Measurements from ENCODE around the gene CD47. TPM values are rescaled to one million over a fixed set of nuclear protein-coding genes. Genes with fewer than 3 reads are reported as not detected.
A peak's percentile ranks its signal among the peaks of the same experiment; 100 is the strongest.

The CD47 gene
- polyA plus RNA-seq, 1 of the 3 experiments (the other 2 are of a cell fraction) = 19.6 TPM

DNA sequence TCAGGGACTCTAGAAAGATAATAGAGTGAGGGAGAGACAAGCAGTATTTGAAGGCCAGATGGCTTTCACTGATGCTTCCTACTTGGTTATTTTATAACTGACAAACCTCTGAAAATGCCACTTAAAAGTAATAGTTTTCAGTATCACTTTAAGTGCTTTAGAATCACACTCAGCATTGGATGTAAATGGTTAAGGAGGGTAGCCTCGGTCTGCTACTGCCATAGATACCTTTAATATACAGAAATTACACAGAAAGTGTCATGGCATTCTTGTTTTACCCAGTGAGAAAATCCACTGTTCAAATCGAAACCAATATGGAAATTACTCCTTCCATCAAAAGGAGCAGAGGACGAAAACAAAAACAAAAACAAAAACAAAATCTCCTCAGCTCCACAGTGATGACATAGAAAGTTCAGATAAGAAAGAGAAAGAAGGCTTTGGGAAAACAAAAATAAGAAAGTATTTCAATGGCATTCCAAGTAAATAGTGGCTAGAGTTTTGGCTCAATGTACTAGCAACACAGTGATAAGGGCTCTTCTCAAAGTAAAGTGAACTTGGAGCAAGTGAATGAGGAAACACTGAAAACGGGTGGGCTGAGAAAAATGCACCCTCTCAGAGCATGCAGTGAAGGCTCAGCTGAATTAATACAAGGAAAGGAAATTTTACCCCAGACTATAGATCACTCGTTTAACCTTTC lies 43.2 kb upstream of the CD47 start (continued):
- TF ChIP-seq, protein P1, sequence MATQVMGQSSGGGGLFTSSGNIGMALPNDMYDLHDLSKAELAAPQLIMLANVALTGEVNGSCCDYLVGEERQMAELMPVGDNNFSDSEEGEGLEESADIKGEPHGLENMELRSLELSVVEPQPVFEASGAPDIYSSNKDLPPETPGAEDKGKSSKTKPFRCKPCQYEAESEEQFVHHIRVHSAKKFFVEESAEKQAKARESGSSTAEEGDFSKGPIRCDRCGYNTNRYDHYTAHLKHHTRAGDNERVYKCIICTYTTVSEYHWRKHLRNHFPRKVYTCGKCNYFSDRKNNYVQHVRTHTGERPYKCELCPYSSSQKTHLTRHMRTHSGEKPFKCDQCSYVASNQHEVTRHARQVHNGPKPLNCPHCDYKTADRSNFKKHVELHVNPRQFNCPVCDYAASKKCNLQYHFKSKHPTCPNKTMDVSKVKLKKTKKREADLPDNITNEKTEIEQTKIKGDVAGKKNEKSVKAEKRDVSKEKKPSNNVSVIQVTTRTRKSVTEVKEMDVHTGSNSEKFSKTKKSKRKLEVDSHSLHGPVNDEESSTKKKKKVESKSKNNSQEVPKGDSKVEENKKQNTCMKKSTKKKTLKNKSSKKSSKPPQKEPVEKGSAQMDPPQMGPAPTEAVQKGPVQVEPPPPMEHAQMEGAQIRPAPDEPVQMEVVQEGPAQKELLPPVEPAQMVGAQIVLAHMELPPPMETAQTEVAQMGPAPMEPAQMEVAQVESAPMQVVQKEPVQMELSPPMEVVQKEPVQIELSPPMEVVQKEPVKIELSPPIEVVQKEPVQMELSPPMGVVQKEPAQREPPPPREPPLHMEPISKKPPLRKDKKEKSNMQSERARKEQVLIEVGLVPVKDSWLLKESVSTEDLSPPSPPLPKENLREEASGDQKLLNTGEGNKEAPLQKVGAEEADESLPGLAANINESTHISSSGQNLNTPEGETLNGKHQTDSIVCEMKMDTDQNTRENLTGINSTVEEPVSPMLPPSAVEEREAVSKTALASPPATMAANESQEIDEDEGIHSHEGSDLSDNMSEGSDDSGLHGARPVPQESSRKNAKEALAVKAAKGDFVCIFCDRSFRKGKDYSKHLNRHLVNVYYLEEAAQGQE (IDR thresholded peaks at IDR 0.05; ENCODE audit: low read depth, low read length) = no peak
- TF ChIP-seq RAD21 (IDR thresholded peaks at IDR 0.05; ENCODE audit: low read length) = no peak

DNA sequence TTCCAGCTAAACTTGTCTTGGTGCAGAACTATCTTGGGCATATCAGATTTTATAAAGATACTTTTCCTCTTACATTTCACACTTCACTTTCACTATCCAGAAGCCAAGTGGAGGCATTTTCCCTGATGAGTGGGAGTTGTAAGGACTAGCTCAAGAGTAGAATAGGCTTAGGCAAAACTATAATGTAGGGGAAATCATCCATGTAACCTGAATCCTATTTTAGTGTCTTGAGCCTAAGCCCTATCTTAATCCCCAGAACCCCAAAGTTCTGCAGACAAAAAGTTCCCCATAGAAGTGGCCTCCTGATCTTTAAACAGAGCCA lies 42.2 kb upstream of the CD47 start:
- Histone ChIP-seq H4K20me1 (ENCODE audit: insufficient read depth) (no peaks in the 10 kb centered on the region), H3F3A (replicated peaks; ENCODE audit: insufficient read depth) (peaks cover 11% of the 10 kb centered on the region), H3K79me2 (ENCODE audit: insufficient read depth) (no peaks in the 10 kb centered on the region), H3K9me2 (no peaks in the 10 kb centered on the region), H2AFZ (ENCODE audit: low read depth) (no peak overlapping the region), H3K36me3 (replicated peaks in 1 of 2; ENCODE audit: control insufficient read depth in 1 of 2, insufficient read depth in 2 of 2, low read length in 1 of 2) (no peaks in the 10 kb centered on the region), H3K9ac (no peak overlapping the region), H3K9me3 (no peaks in the 10 kb centered on the region), H3K4me1 (ENCODE audit: control insufficient read depth in 1 of 2, insufficient read depth in 2 of 2, low read depth in 1 of 2, low read length in 1 of 2) (peaks cover 4 to 27% of the 10 kb centered on the region in 2 experiments; a peak in 3 of 4 replicates), H3K4me2 (no peak overlapping the region), H3K27ac (ENCODE audit: low read depth in 2 of 2, low read length in 1 of 2) (peak overlapping the region in 1 of 2 experiments; percentile 83; a peak in 1 of 4 replicates), H3K4me3 (ENCODE audit: low read depth in 2 of 2, low read length in 1 of 2) (no peak overlapping the region), H3K27me3 (ENCODE audit: insufficient read depth) (no peaks in the 10 kb centered on the region)
- DNase-seq = no peak
- ChIA-PET POLR2A (no interaction called here), CTCF (interaction anchor here (1.0 kb wide), 1 partner anchor 9 kb away, joined by 3 read pairs; no protein-coding TSS in a partner anchor)
- TF ChIP-seq TEAD4 (IDR thresholded peaks at IDR 0.05; ENCODE audit: borderline replicate concordance, insufficient read depth) = no peak
- TF ChIP-seq SIN3A (IDR thresholded peaks at IDR 0.05; ENCODE audit: borderline replicate concordance, low read depth, low read length) = no peak
- TF ChIP-seq, protein P2, sequence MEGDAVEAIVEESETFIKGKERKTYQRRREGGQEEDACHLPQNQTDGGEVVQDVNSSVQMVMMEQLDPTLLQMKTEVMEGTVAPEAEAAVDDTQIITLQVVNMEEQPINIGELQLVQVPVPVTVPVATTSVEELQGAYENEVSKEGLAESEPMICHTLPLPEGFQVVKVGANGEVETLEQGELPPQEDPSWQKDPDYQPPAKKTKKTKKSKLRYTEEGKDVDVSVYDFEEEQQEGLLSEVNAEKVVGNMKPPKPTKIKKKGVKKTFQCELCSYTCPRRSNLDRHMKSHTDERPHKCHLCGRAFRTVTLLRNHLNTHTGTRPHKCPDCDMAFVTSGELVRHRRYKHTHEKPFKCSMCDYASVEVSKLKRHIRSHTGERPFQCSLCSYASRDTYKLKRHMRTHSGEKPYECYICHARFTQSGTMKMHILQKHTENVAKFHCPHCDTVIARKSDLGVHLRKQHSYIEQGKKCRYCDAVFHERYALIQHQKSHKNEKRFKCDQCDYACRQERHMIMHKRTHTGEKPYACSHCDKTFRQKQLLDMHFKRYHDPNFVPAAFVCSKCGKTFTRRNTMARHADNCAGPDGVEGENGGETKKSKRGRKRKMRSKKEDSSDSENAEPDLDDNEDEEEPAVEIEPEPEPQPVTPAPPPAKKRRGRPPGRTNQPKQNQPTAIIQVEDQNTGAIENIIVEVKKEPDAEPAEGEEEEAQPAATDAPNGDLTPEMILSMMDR (IDR thresholded peaks at IDR 0.05) = no peak
- no peak for TF ChIP-seq FOXM1 (IDR thresholded peaks at IDR 0.05; ENCODE audit: low read depth)
- TF ChIP-seq, protein P3, sequence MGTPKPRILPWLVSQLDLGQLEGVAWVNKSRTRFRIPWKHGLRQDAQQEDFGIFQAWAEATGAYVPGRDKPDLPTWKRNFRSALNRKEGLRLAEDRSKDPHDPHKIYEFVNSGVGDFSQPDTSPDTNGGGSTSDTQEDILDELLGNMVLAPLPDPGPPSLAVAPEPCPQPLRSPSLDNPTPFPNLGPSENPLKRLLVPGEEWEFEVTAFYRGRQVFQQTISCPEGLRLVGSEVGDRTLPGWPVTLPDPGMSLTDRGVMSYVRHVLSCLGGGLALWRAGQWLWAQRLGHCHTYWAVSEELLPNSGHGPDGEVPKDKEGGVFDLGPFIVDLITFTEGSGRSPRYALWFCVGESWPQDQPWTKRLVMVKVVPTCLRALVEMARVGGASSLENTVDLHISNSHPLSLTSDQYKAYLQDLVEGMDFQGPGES (IDR thresholded peaks at IDR 0.05; ENCODE audit: low read depth, low read length) = no peak
- no peak for TF ChIP-seq RXRA (IDR thresholded peaks at IDR 0.05; ENCODE audit: borderline replicate concordance, low read depth)
- TF ChIP-seq CHD2 (IDR thresholded peaks at IDR 0.05; ENCODE audit: low read length, partially characterized antibody) = no peak
- TF ChIP-seq GATA2 (CRISPR knock-in tag; IDR thresholded peaks at IDR 0.05) = no peak
- TF ChIP-seq FOXJ3 (CRISPR knock-in tag; IDR thresholded peaks at IDR 0.05) = no peak
- no peak for TF ChIP-seq EP300 (IDR thresholded peaks at IDR 0.05; ENCODE audit: borderline replicate concordance in 1 of 2, low read depth in 1 of 2, low read length in 1 of 2)
- TF ChIP-seq, protein P4, sequence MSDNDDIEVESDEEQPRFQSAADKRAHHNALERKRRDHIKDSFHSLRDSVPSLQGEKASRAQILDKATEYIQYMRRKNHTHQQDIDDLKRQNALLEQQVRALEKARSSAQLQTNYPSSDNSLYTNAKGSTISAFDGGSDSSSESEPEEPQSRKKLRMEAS (IDR thresholded peaks at IDR 0.05; ENCODE audit: low read depth) = no peak
- no peak for TF ChIP-seq JUND (IDR thresholded peaks at IDR 0.05)
- no peak for TF ChIP-seq EZH2phosphoT487 (IDR thresholded peaks at IDR 0.05; ENCODE audit: borderline replicate concordance, low read depth)

Data from SK-N-SH (cell line).